ENCODE results near the gene SLC2A9. TPM values are rescaled to one million over a fixed set of nuclear protein-coding genes. Genes with fewer than 3 reads are reported as not detected.
A peak's percentile ranks its signal among the peaks of the same experiment; 100 is the strongest.

The SLC2A9 gene
- total and polyA plus RNA-seq, 2 donors (not counting 3 experiments of a cell fraction or from before 2014, with no cell fraction given) = 1.6 to 1.8 TPM

- dilution Hi-C loops (cut with MboI; ENCODE audit: extremely low pct_ligation_motif_present, low sequenced_read_pairs) = no loop called here
- intact Hi-C loops (cut with micrococcal nuclease) = no loop called here
- no peak overlapping the region for H3K27ac ChIP-seq (ENCODE audit: insufficient read depth, low read depth, low read length)
Observed at GRCh38 chr4:10008609-10009005, 12.7 kb downstream of the SLC2A9 start.

GRCh38 chr4:10007793-10008608, 13.3 kb downstream of the SLC2A9 start:
- no peaks in the 10 kb centered on the region for H3K36me3 ChIP-seq (ENCODE audit: control insufficient read depth in 2 of 2, extremely low read depth in 1 of 2, insufficient read depth in 2 of 2, low read length in 2 of 2)
- no TSS peak for BruUV-seq (replicated peaks)
- no peaks in the 10 kb centered on the region for H4K20me1 ChIP-seq (replicated peaks; ENCODE audit: control insufficient read depth, extremely low read depth, insufficient read depth, low read length)
- ChIA-PET POLR2A (no interaction called here), CTCF (interaction anchor here (1.0 to 2.1 kb wide), 2 partner anchors 9 to 11 kb away, joined by 3 to 8 read pairs; no protein-coding TSS in a partner anchor)
- DNase-seq (ENCODE audit: low read depth, low spot score) (peak; percentile 54), FAIRE-seq (peak; percentile 50)
- no peaks in the 10 kb centered on the region for H3K9me3 ChIP-seq (replicated peaks; ENCODE audit: control insufficient read depth, insufficient read depth, low read length)
- dilution Hi-C loops (cut with MboI; ENCODE audit: extremely low pct_ligation_motif_present, low sequenced_read_pairs) = no loop called here
- no peak overlapping the region for H3K4me3 ChIP-seq (replicated peaks in 1 of 3; ENCODE audit: insufficient read depth in 1 of 3, low read depth in 1 of 3, low read length in 3 of 3)
- no peak overlapping the region for H3K9ac ChIP-seq (replicated peaks; ENCODE audit: extremely low read depth, insufficient read depth, low read length)
- intact Hi-C loops (cut with micrococcal nuclease) = no loop called here
- no peaks in the 10 kb centered on the region for H3K79me2 ChIP-seq (ENCODE audit: control insufficient read depth, insufficient read depth, low read length)
- H3K27ac ChIP-seq (ENCODE audit: insufficient read depth, low read depth, low read length) = no peak overlapping the region
- no peaks in the 10 kb centered on the region for H3K9me1 ChIP-seq (replicated peaks; ENCODE audit: control insufficient read depth, extremely low read depth, insufficient read depth, low read length)
- H2AFZ ChIP-seq (ENCODE audit: low read depth, low read length) = no peak overlapping the region
- TF ChIP-seq, protein P1, sequence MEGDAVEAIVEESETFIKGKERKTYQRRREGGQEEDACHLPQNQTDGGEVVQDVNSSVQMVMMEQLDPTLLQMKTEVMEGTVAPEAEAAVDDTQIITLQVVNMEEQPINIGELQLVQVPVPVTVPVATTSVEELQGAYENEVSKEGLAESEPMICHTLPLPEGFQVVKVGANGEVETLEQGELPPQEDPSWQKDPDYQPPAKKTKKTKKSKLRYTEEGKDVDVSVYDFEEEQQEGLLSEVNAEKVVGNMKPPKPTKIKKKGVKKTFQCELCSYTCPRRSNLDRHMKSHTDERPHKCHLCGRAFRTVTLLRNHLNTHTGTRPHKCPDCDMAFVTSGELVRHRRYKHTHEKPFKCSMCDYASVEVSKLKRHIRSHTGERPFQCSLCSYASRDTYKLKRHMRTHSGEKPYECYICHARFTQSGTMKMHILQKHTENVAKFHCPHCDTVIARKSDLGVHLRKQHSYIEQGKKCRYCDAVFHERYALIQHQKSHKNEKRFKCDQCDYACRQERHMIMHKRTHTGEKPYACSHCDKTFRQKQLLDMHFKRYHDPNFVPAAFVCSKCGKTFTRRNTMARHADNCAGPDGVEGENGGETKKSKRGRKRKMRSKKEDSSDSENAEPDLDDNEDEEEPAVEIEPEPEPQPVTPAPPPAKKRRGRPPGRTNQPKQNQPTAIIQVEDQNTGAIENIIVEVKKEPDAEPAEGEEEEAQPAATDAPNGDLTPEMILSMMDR (IDR thresholded peaks at IDR 0.05; ENCODE audit: extremely low read depth in 1 of 2, insufficient read depth in 1 of 2, low read depth in 1 of 2, low read length in 2 of 2) = no peak
- peak; percentile 36 for TF ChIP-seq FOS (IDR thresholded peaks at IDR 0.05; ENCODE audit: borderline replicate concordance, insufficient read depth, low read length)
- no peak for TF ChIP-seq MAX (IDR thresholded peaks at IDR 0.05; ENCODE audit: insufficient read depth, insufficient read length)
- peaks cover 20% of the 10 kb centered on the region for H3K4me1 ChIP-seq (ENCODE audit: control insufficient read depth, extremely low read depth, insufficient read depth, low read length)
- H3K4me2 ChIP-seq (ENCODE audit: insufficient read depth, low read length) = no peak overlapping the region
- H3K27me3 ChIP-seq (ENCODE audit: control insufficient read depth in 2 of 2, insufficient read depth in 2 of 2, low read length in 2 of 2) = peaks cover 0 to 2% of the 10 kb centered on the region in 2 experiments

More at GRCh38 chr4:10008609-10009005, 12.7 kb downstream of the SLC2A9 start:
- Histone ChIP-seq H3K27me3 (ENCODE audit: control insufficient read depth in 2 of 2, insufficient read depth in 2 of 2, low read length in 2 of 2) (peaks cover 0 to 2% of the 10 kb centered on the region in 2 experiments), H3K9ac (replicated peaks; ENCODE audit: extremely low read depth, insufficient read depth, low read length) (no peak overlapping the region), H3K36me3 (ENCODE audit: control insufficient read depth in 2 of 2, extremely low read depth in 1 of 2, insufficient read depth in 2 of 2, low read length in 2 of 2) (no peaks in the 10 kb centered on the region), H3K4me1 (ENCODE audit: control insufficient read depth, extremely low read depth, insufficient read depth, low read length) (peaks cover 20% of the 10 kb centered on the region), H3K79me2 (ENCODE audit: control insufficient read depth, insufficient read depth, low read length) (no peaks in the 10 kb centered on the region), H2AFZ (ENCODE audit: low read depth, low read length) (no peak overlapping the region), H3K4me3 (replicated peaks in 1 of 3; ENCODE audit: insufficient read depth in 1 of 3, low read depth in 1 of 3, low read length in 3 of 3) (no peak overlapping the region), H3K9me1 (replicated peaks; ENCODE audit: control insufficient read depth, extremely low read depth, insufficient read depth, low read length) (no peaks in the 10 kb centered on the region), H3K4me2 (ENCODE audit: insufficient read depth, low read length) (no peak overlapping the region), H3K9me3 (replicated peaks; ENCODE audit: control insufficient read depth, insufficient read depth, low read length) (no peaks in the 10 kb centered on the region), H4K20me1 (replicated peaks; ENCODE audit: control insufficient read depth, extremely low read depth, insufficient read depth, low read length) (no peaks in the 10 kb centered on the region)
- no TSS peak for BruUV-seq (replicated peaks)
- POLR2A ChIA-PET = no interaction called here
- DNase-seq (ENCODE audit: low read depth, low spot score) = no peak
- TF ChIP-seq POLR2A (IDR thresholded peaks at IDR 0.05; ENCODE audit: low read depth, low read length) = no peak
- TF ChIP-seq MAX (IDR thresholded peaks at IDR 0.05; ENCODE audit: insufficient read depth, insufficient read length) = no peak
- CTCF ChIA-PET = no interaction called here
- FAIRE-seq = no peak
